Activated naive CD4-positive, alpha-beta T cell treated with anti-CD3 and anti-CD28 coated beads, Interleukin-2, amount 50 U/mL, for 16 hours (primary cell): ENCODE data around the gene ZNF214.
"Not testable (repeated sequence)": the region's sequence is repeated elsewhere in the genome, so short reads cannot be mapped to it uniquely, and the experiment has no call there.

ENCODE experiments used
- DNase-seq: peaks from one replicate; pipeline ENCODE4 v3.0.0-alpha.2; 2020

ZNF214 gene

DNA sequence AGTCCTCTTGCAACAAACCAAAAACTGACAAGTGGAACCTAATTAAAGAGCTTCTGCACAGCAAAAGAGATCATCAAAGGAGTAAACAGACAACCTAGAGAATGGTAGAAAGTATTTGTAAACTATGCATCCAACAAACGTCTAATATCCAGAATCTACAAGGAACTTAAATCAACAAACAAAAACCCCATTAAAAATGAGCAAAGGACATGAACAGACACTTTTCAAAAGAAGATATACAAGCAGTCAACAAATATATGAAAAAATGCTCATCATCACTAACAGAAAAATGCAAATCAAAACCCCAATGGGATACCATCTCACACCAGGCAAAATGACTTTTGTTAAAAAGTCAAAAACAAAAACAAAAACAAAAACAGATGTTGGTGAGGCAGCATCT, 33.7 kb downstream of the ZNF214 start:
- no peak for DNase-seq

DNA sequence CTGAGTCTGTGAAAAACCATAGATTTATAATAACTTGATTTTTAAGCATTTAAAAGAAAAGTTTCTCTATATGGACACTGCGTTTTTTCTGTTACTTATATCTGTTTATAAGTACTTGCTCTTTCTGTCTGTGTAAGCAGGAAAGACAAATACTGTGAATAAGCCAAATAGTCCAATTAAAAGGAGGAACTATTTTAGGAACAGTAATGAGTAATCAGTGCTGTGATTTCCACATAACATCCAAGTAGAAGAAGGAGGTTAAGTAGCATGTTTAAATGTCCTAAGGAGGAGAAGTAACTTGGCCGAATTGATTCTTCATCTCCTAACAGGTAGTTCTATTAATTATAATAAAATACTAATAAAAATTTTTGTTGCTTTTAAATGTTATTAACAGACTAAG, 40.8 kb downstream of the ZNF214 start:
- DNase-seq: no peak

GRCh38 chr11:6969854-6970253, 50.3 kb downstream of the ZNF214 start:
- DNase-seq: not testable (repeated sequence)

GRCh38 chr11:6968816-6969215, 51.3 kb downstream of the ZNF214 start:
- DNase-seq: no peak

DNA sequence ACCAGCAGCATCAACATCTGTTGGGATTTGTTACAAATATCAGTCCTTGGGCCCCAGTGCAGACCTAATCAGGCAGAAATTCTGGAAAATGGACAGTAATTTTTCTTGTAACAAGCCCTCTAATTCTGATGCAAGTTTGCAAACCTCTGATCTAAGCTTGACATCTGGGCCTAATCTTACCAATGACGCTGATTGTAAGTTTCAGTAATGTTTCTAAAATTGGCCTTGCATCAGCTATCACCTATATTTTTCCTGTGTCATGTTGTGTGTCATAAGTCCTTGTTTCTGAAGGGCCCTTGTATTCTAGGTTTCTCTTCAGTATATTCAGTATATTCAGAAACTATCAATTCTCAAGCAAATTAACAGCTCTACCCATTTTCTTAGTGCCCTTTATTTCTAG, 57.5 kb downstream of the ZNF214 start:
- no peak for DNase-seq

GRCh38 chr11:6962141-6962540, 58.0 kb downstream of the ZNF214 start:
- DNase-seq: no peak

DNA sequence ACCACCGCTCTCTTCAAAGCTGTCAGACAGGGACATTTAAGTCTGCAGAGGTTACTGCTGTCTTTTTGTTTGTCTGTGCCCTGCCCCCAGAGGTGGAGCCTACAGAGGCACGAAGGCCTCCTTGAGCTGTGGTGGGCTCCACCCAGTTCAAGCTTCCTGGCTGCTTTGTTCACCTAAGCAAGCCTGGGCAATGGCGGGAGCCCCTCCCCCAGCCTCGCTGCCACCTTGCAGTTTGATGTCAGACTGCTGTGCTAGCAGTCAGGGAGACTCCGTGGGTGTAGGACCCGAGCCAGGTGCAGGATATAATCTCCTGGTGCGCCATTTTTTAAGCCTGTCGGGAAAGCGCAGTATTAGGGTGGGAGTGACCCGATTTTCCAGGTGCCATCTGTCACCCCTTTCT, 65.9 kb downstream of the ZNF214 start:
- DNase-seq: not testable (repeated sequence)
